Erythroblast (primary cell): ENCODE data around the gene AMZ2.

Experiments used
- GATA1 ChIP-seq: IDR thresholded peaks from 2 replicates; pipeline ENCODE4 v1.6.1; 2011; ENCODE audit warnings: low read depth, mild to moderate bottlenecking, control low read depth, low read length, moderate library complexity
- POLR2A ChIP-seq: IDR thresholded peaks from 2 replicates; pipeline ENCODE4 v1.6.1; 2011; ENCODE audit warnings: mild to moderate bottlenecking, low read length

- TF ChIP-seq POLR2A, result no peak
- no peak for TF ChIP-seq GATA1
These were observed 54.8 kb downstream of the AMZ2 start for GRCh38 chr17:68302666-68303065.
